ENCODE data around the gene UNC5CL.
A peak's percentile ranks its signal among the peaks of the same experiment; 100 is the strongest.

The UNC5CL gene, protein sequence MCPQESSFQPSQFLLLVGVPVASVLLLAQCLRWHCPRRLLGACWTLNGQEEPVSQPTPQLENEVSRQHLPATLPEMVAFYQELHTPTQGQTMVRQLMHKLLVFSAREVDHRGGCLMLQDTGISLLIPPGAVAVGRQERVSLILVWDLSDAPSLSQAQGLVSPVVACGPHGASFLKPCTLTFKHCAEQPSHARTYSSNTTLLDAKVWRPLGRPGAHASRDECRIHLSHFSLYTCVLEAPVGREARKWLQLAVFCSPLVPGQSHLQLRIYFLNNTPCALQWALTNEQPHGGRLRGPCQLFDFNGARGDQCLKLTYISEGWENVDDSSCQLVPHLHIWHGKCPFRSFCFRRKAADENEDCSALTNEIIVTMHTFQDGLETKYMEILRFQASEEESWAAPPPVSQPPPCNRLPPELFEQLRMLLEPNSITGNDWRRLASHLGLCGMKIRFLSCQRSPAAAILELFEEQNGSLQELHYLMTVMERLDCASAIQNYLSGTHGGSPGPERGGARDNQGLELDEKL

GRCh38 chr6:41039060-41039998 lies at the start of gene UNC5CL:
Gene UNC5CL, minus strand, starts transcription at chr6:41039221. Its CDS starts 4,147 bp downstream, at chr6:41035074.
- DNase-seq (ENCODE audit: low read depth in 3 of 3) = peak; percentile 26 to 44 (median 26)

DNA sequence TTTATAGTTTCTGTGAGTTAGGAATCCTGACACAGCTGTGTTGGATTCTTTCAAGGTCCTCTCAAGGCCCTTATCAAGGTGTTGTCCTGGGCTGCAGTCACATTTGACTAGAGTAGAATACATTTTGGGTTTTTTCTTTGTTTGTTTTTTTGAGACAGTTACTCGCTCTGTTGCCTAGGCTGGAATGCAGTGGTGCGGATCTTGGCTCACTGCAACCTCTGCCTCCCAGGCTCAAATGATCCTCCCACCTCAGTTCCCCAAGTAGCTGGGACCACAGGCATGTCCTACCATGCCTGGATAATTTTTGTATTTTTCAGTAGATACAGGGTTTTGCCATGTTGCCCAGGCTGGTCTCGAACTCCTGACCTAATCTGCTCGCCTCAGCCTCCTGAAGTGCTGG lies 49.4 kb upstream of the UNC5CL start:
- no peak for DNase-seq (ENCODE audit: low read depth in 3 of 3)

GRCh38 chr6:41085182-41085581 lies 46.2 kb upstream of the UNC5CL start:
- DNase-seq (ENCODE audit: low read depth in 3 of 3) = no peak

DNA sequence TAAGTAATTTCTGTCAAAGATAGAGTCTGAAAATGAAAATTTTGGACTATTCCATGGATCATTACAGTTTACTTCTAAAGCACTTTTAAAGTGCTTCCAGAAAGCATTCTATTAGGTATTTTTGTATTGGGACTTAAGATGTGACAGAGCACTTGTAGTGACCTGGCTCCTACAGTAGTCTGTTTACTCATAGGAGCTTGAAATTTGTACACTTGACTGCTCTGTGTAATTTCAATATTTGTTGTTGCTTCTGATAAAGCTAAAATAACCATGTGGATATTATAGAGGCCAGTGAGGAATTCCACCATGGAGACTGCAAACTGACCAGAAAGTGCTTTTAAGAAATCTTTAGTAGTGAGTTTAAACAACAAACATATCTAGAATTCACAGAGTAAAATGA lies 44.1 kb upstream of the UNC5CL start:
- DNase-seq (ENCODE audit: low read depth in 3 of 3) = no peak

DNA sequence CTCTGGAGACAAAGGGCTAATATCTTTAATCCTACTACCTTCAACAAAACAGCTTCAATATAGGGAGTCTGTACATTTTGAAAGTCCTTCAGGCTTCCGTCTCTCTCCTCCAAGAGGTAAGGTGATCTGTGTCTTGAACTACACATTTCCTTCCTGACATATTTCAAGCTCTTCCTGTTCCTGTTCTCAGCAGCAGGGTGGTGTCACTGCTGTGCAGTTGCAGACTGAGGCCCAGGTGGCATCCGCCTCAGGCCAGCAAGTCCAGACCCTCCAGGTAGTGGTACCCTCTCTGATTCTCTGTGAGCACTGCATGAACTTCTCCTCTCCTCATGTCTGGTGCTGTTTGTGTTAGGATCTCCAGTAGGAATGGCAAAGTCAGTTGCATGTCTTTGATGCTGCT lies 41.6 kb upstream of the UNC5CL start:
- DNase-seq (ENCODE audit: low read depth in 3 of 3) = no peak

- no peak for DNase-seq (ENCODE audit: low read depth in 3 of 3)
Measured at GRCh38 chr6:41079080-41079479, 40.1 kb upstream of the UNC5CL start.

- no peak for DNase-seq (ENCODE audit: low read depth in 3 of 3)
Measured at GRCh38 chr6:41078101-41078500, 39.1 kb upstream of the UNC5CL start.

- no peak for DNase-seq (ENCODE audit: low read depth in 3 of 3)
Measured at GRCh38 chr6:41077536-41077935, 38.5 kb upstream of the UNC5CL start.

- no peak for DNase-seq (ENCODE audit: low read depth in 3 of 3)
Measured at GRCh38 chr6:41075651-41076626, 36.9 kb upstream of the UNC5CL start.

GRCh38 chr6:41074692-41075436 lies 35.8 kb upstream of the UNC5CL start:
- no peak for DNase-seq (ENCODE audit: low read depth in 3 of 3)

DNA sequence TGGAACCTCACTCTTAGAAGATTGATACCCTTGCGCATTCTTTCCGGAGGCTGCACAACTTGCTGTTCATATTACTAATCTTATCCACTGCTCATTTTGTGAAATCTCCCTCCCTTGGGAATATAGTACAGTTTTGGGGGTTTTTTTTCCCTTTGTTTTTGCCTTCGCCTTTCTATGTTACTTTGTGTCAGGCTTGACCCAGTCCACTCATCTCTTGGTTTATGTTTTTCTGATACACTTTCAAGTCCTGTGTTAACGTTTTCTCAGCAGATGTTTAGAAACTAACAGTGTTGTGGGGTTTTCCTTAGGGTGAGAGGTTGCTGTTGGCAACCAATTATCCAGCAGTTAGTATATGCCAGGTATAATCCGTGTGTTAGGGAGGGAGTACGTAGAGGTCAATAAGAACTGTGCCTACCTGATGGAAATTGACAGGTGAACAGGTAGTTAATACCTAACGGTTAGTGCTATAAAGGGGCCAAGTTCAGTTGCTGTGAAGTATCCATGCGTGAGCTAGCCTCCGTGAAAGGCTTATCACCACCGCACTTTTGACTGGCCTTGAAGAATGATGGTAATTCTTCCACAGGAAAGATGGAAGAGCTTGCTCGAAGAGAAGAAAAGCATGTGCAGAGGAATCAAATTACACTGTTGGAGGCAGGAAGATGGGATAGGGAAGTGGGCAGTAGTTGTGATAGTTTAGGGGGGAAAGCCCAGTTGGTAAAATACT lies 35.1 kb upstream of the UNC5CL start:
- DNase-seq (ENCODE audit: low read depth in 3 of 3) = no peak

- DNase-seq (ENCODE audit: low read depth in 3 of 3) = peak; percentile 58 to 82 (median 62)
Measured at GRCh38 chr6:41073203-41073967, 34.4 kb upstream of the UNC5CL start.

GRCh38 chr6:41072836-41073202 lies 33.8 kb upstream of the UNC5CL start, which contains the start of gene NFYA:
Gene NFYA, plus strand, starts transcription at chr6:41072974. Its CDS starts 6,116 bp downstream, at chr6:41079090.
- peak in 1 of 3 experiments; percentile 100 for DNase-seq (ENCODE audit: low read depth in 3 of 3)

GRCh38 chr6:41071923-41072835 lies 33.2 kb upstream of the UNC5CL start, which contains the start of gene OARD1:
Gene OARD1, minus strand, starts transcription at chr6:41072356. Its CDS starts 722 bp downstream, at chr6:41071634.
- DNase-seq (ENCODE audit: low read depth in 3 of 3) = peak; percentile 99 to 100 (median 100)

- DNase-seq (ENCODE audit: low read depth in 3 of 3) = peak in 1 of 3 experiments; percentile 67
Measured at GRCh38 chr6:41071501-41071922, 32.5 kb upstream of the UNC5CL start.

DNA sequence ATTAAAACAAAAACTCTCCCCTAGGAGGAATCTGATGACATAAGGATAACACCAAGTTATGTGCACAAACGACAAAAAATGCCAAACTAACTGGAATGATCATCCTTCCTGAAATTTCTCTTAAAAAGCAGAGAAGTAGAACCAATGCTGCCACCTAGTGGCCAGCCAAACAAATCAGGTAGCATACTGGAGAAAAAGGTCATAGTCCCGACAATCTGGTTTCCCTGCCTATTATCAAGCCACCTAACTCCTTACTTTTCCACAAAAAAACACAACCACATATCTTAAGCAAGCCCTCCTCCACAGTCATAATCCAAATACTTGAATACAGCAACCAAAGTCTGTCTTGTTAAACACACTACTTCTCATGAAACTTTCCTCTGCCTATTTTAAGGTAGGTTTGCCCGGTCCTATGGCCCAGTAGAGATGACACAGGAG lies 27.9 kb upstream of the UNC5CL start:
- DNase-seq (ENCODE audit: low read depth in 3 of 3) = peak; percentile 27 to 49 (median 41)

GRCh38 chr6:41065550-41066026 lies 26.6 kb upstream of the UNC5CL start:
- no peak for DNase-seq (ENCODE audit: low read depth in 3 of 3)

All from stimulated activated CD4-positive, alpha-beta T cell treated with anti-CD3 and anti-CD28 coated beads, TNF-alpha, amount 100 ng/mL, for 24 hours (primary cell).